Ectodermal cell (in vitro differentiated cells): ENCODE measurements around the gene NCOA6.

Experiments used
- H3K27ac ChIP-seq: 2 replicates; pipeline ENCODE4 v1.7.0; 2013; ENCODE audit warnings: mild to moderate bottlenecking, low read depth, low read length; ENCODE audit not compliant: insufficient read depth, poor library complexity, severe bottlenecking
- H3K27me3 ChIP-seq: 2 replicates; pipeline ENCODE4 v1.7.0; 2013; ENCODE audit warnings: mild to moderate bottlenecking, low read length; ENCODE audit not compliant: insufficient read depth, control insufficient read depth, poor library complexity, severe bottlenecking
- H3K36me3 ChIP-seq: one replicate; pipeline ENCODE4 v1.7.0; 2013; ENCODE audit warnings: low read length; ENCODE audit not compliant: control insufficient read depth, insufficient read depth
- H3K4me1 ChIP-seq: one replicate; pipeline ENCODE4 v1.7.0; 2013; ENCODE audit warnings: low read length; ENCODE audit not compliant: control insufficient read depth, insufficient read depth
- H3K4me3 ChIP-seq: 2 replicates; pipeline ENCODE4 v1.7.0; 2013; ENCODE audit warnings: low read depth, low read length, control low read depth; ENCODE audit not compliant: insufficient read depth
- H3K9me3 ChIP-seq: 2 replicates; pipeline ENCODE4 v1.7.0; 2013; ENCODE audit warnings: mild to moderate bottlenecking, low read length, moderate library complexity; ENCODE audit not compliant: control insufficient read depth
- WGBS, 2 experiments: methylation state at CpG; one replicate each; pipeline ENCODE4 v1.1.7; 2013; ENCODE audit warnings: missing lambda C conversion rate in 2 of 2; 5-methylcytosine and 5-hydroxymethylcytosine counted together

NCOA6 gene

DNA sequence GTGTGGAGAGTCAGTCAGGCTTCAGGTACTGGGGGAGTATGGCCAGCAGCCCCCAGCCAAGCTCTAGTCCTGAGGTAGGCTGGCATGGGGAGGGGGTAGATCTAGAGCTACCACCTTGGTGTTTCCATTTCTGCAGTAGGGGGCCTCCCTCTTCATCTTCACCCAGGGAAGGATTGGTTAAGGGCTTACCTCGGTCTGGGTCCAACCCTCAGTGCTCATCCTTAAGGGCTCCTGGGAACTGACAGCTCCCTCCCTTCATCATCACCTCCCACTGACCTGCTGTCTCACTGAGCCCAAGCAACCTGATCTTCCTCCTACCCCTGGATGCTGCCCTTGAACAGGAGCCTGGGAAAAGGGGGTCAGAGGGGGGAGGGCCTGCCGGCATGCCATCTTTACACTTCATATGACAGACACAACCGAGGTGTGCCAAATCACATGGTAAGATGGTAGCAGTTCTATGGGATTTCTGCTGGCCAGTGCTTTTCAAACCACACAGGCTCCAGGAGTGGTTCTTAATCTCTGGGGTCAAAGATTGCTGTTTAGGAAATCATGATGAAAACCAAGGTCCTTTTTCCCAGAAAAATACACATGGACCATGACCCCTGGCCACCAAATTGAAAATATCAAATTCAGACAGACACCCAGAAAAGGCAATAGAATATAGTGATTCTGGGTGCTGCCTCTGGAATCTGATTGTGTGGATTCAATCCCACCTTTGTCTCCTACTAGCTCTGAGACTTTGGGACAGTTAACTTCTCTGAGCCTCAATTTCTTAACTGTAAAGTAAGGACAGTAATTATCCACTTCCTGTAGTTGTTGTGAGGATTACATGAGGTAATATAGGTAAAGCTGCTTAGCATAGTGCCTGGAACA lies 118.3 kb downstream of the NCOA6 start:
- Histone ChIP-seq H3K4me3 (no peak overlapping the region), H3K36me3 (no peaks in the 10 kb centered on the region), H3K9me3 (no peaks in the 10 kb centered on the region), H3K27me3 (peaks cover 73% of the 10 kb centered on the region), H3K27ac (no peak overlapping the region), H3K4me1 (peaks cover 12% of the 10 kb centered on the region)
- WGBS, 2 experiments = 82% methylated on average over 3 of the region's 3 CpGs

DNA sequence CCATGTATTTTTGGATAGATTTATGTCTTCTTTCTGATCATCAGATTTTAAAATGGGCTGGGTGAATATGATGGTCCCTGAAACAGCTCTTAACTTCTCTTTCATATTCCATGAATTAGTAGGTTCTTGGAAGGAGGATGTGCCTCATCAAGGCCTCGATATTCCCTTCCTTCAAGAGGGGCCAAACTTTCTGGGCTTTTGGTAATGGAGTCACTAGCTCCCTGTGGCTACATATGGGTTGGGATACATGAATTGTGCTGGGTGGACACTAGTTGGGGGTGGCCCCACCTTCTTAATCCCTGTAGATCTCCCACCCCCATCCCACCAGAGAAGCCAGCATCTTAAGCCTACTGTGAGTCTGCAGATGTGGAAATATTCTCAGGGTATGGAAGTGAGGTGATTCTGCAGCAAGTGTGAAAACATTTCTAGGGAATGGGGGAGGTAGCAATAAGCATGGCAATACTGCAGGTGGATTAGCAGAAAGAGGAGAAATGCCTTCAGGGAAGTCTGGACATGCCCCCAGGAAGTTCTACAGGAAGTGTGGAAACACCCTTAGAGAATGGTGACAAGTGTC lies 119.1 kb downstream of the NCOA6 start:
- Histone ChIP-seq H3K27me3 (peaks cover 73% of the 10 kb centered on the region), H3K4me3 (no peak overlapping the region), H3K9me3 (no peaks in the 10 kb centered on the region), H3K36me3 (no peaks in the 10 kb centered on the region), H3K27ac (no peak overlapping the region), H3K4me1 (peaks cover 12% of the 10 kb centered on the region)
- WGBS, 2 experiments = 89 to 93% methylated on average over 1 of the region's 1 CpG

DNA sequence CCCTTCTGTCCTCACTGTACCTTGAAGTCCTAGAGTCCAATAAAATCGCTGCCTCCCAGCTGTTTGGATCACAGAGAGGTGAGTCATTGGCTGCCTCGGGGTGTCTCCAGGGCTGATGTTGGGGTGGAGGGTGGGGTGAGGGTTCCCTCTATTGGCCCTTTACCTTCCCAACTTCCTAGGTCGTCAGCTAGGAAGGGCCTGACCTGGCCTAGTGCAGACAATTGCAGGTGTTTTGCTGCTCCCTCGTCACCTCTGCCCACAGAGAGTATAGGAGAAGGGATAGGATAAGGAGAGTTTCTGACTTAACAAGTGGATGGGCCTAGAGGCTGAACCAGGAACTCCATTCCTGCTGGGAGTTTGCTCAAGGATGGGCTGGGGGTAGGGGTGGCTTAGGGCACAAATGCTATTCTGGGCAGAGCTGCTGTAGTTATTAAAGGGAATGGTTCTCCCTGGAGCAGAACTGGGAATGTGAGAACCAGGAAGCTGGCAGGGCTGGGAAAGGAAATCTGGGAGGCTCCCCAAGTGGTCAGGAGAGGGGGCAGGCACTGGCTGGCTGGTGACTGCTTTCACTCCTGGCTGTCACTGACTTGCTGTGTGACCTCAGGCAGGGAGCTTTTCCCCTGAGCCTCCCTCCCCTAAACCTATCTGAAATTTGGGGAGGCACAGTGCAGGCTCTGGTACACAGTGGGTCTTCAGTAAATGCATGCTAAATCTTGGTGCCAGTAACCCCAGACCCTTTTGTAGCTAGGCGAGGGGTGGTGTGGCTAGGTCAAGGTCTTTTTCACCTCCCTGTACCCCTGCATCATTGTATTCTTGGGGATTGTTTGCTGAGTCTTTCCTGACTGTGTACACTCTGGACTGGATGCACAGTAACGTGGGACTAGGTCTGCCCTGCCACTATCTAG lies 119.8 kb downstream of the NCOA6 start:
- 76 to 82% methylated on average over 6 of the region's 6 CpGs for WGBS, 2 experiments
- Histone ChIP-seq H3K27ac (no peak overlapping the region), H3K27me3 (peaks cover 66% of the 10 kb centered on the region), H3K36me3 (no peaks in the 10 kb centered on the region), H3K4me1 (peaks cover 12% of the 10 kb centered on the region), H3K9me3 (no peaks in the 10 kb centered on the region), H3K4me3 (no peak overlapping the region)

DNA sequence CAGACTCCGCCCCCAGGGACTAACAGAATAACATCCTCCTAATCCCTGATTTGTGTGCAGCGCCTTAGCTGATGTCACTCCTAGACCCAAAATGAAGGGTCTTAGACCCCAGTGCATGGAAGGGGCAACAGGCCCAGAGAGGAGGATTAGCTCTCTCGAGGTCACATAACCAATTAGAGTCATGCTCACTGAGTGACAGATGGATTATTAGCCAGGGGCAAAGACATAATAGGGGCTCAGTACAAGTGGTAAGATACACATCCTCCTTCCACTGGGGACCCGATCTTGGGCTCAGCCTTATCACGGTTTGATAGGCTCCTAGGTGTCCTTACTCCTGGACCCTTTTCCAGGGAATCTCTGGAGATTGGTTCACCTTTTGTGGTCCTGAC lies 120.4 kb downstream of the NCOA6 start:
- Histone ChIP-seq H3K4me3 (peak overlapping the region; percentile 81), H3K36me3 (no peaks in the 10 kb centered on the region), H3K27ac (no peak overlapping the region), H3K4me1 (peaks cover 12% of the 10 kb centered on the region), H3K9me3 (no peaks in the 10 kb centered on the region), H3K27me3 (peaks cover 59% of the 10 kb centered on the region)
- WGBS, 2 experiments = 69 to 71% methylated on average over 5 of the region's 5 CpGs

DNA sequence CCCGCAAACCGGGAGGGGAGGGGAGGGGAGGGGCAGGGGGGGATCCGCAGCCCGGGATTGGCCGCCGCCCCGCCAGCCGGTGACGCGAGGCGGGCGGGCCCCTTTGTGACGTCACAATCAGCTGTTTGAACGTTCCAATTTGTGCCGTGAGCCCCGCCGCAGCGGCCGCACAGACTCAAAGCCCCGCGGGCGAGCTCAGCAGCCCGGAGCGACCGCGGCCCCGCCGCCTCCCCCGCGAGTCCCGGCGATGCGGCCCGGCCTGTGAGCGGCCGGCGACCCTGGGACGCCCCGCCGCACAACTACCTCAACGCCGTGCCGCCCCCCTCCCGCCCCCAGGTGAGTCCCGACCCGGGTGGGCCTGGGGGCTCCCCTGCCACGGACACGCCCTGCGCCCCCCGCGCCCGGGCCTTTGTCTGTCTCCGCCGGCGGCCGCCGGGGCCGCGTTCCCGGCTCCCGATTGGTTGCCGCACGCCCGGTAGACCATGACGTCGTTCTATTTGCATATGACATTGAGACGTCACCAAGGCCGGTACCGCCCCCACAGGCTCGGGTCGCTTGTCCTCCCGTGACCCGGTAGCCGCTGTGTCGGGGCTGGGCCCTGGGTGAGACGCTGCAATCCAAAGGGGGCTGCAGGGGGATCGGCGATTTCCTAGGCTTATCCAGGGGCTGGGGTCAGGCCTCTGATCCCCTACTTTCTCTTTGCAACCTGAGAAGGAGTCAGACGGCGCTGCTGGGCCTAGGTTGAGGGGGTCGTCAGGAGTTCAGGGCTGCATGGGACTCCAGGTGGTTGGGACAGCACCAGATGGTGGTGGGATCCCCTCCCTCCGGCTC lies 121.1 kb downstream of the NCOA6 start, which contains the start of gene TP53INP2:
Gene TP53INP2 (plus strand): TSS at position 168 of the 831 bp plus-strand sequence. CDS start 4,396 bp downstream, outside the sequence.
- H3K4me1 ChIP-seq = peaks cover 12% of the 10 kb centered on the region
- H3K36me3 ChIP-seq = no peaks in the 10 kb centered on the region
- H3K4me3 ChIP-seq = peak within 1 kb of the TSS; percentile 81
- H3K27ac ChIP-seq = peak within 1 kb of the TSS; percentile 98
- no peaks in the 10 kb centered on the region for H3K9me3 ChIP-seq
- WGBS, 2 experiments = 1% methylated on average over 82 of the region's 82 CpGs
- H3K27me3 ChIP-seq = peaks cover 58% of the 10 kb centered on the region

DNA sequence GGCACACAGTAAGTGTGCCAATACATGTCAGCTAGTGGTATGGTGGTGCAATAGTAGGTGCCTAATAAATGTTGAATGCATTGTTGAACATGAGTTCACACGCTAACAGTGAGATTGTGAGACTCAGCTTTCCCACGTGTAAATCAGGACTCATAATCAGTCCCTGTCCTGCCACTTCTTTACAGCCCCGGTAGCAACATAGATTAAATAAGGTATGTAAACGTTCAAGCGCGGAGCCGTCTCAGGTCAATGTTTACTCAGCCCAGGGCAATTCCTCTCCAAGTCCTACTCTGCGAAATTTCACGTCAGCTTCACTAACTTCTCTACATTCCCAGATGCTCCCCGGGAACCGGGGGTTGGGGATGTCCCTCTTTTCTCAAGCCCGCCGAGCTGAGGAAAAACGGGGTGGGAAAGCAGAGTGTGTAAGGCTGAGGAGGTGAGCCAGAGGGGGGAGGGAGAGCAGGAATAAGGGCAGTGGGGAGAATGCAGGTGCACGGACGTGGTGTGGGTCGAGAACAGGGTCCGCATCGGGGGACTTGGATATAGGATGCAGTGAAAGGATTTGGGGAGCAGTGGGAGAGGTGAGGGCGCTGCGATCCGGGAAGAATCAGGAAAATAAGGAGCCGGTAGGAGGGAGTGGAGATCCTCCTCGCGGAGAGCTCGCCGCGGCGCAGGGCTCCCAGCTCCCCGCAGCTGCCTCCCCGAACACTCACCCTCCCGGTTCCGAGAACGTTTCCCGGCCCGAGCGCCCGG lies 121.9 kb downstream of the NCOA6 start:
- 2 to 4% methylated on average over 34 to 38 of the region's 38 CpGs for WGBS, 2 experiments
- Histone ChIP-seq H3K36me3 (no peaks in the 10 kb centered on the region), H3K4me3 (peak overlapping the region; percentile 81), H3K4me1 (peaks cover 12% of the 10 kb centered on the region), H3K9me3 (no peaks in the 10 kb centered on the region), H3K27ac (peak overlapping the region; percentile 98), H3K27me3 (peaks cover 52% of the 10 kb centered on the region)

DNA sequence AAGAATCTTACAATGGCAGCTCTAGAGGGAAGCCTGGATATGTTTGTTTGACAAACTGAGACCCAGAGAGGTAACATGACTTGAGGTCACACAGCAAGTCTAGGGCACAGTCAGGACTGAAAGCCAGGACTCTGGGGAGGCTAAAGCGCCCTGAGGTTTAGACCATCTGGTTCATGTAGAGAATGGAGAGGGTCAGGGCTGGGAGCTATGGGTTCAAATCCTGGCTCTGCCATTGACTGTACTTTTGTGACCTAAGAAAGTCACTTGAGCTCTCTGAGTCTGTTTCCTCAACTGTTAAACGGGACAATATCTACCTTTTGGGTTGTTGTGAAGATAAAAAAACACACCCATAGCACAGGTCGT lies 122.4 kb downstream of the NCOA6 start:
- Histone ChIP-seq H3K27me3 (peaks cover 46% of the 10 kb centered on the region), H3K4me3 (peak overlapping the region; percentile 81), H3K36me3 (no peaks in the 10 kb centered on the region), H3K9me3 (no peaks in the 10 kb centered on the region), H3K27ac (no peak overlapping the region), H3K4me1 (peaks cover 12% of the 10 kb centered on the region)
- 54 to 57% methylated on average over 3 of the region's 3 CpGs for WGBS, 2 experiments

DNA sequence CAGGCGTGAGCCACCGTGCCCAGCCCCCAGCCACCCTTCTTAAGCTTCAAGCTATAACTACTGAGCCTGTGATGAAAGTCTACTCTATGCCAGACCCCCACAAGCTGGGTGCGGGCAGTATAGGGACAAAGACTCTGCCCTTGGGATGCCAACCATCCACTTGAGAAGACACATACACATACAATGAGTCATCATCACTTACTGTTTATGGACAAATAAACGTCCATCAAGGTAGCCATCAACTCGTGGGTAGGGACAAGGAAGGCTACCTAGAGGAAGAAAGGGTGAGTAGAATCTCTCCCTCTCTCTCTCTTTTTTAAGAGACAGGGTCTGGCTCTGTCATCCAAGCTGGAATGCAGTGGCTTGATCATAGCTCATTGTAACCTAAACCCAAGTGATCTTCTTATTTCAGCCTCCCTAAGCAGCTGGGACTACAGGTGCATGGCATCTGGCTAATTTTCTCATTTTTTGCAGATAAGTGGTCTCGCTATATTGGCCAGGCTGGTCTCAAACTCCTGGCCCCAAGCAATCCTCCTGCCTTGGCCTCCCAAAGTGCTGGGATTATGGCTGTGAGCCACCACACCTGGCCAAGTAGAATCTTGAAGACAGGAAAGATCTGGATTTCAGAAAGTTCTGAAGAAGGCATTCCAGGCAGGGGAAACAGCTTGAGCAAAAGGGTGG lies 123.9 kb downstream of the NCOA6 start:
- Histone ChIP-seq H3K27ac (no peak overlapping the region), H3K4me1 (peaks cover 12% of the 10 kb centered on the region), H3K9me3 (no peaks in the 10 kb centered on the region), H3K27me3 (peaks cover 36% of the 10 kb centered on the region), H3K36me3 (no peaks in the 10 kb centered on the region), H3K4me3 (no peak overlapping the region)
- WGBS, 2 experiments = 89 to 91% methylated on average over 6 of the region's 6 CpGs

DNA sequence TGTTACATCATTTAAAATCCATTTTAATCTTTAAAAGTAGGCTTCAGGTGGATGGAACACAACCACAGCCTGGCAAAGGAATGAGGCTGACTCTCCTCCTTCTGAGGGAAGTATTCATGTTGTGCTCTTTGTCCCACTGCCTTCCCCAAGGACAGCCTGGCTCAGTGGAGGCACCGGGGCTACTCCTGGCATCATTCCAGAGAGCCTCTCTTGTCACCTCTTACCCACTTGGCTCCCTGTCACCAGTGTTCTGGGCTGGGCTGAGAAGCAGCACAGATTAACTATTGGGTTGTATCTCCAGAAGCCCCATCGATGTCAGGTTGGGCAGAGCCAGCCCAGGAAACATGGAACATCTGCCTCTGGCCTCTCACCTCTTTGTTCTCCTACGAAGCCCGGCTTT lies 132.0 kb downstream of the NCOA6 start:
- Histone ChIP-seq H3K4me3 (no peak overlapping the region), H3K27me3 (no peaks in the 10 kb centered on the region), H3K4me1 (no peaks in the 10 kb centered on the region), H3K9me3 (no peaks in the 10 kb centered on the region), H3K27ac (no peak overlapping the region), H3K36me3 (no peaks in the 10 kb centered on the region)
- WGBS, 2 experiments = 78 to 86% methylated on average over 4 of the region's 4 CpGs
